ENCODE measurements around the gene LRRC26.

The LRRC26 gene

GRCh38 chr9:137157618-137158415 is 12.0 kb downstream of the LRRC26 start:
- in situ Hi-C loops (cut with MboI; ENCODE audit: low sequenced_read_pairs) = no loop called here

- in situ Hi-C loops (cut with MboI; ENCODE audit: low sequenced_read_pairs) = no loop called here
Measured at GRCh38 chr9:137156567-137157375, 13.1 kb downstream of the LRRC26 start.

GRCh38 chr9:137152844-137153405 is 16.9 kb downstream of the LRRC26 start:
- in situ Hi-C loops (cut with MboI; ENCODE audit: low sequenced_read_pairs) = no loop called here

- in situ Hi-C loops (cut with MboI; ENCODE audit: low sequenced_read_pairs) = no loop called here
Measured at GRCh38 chr9:137150617-137151457, 19.0 kb downstream of the LRRC26 start.

GRCh38 chr9:137149942-137150616 is 19.8 kb downstream of the LRRC26 start:
- in situ Hi-C loops (cut with MboI; ENCODE audit: low sequenced_read_pairs) = no loop called here

- in situ Hi-C loops (cut with MboI; ENCODE audit: low sequenced_read_pairs) = no loop called here
Measured at GRCh38 chr9:137149363-137149762, 20.5 kb downstream of the LRRC26 start.

GRCh38 chr9:137148661-137149060 is 21.2 kb downstream of the LRRC26 start:
- in situ Hi-C loops (cut with MboI; ENCODE audit: low sequenced_read_pairs) = no loop called here

GRCh38 chr9:137148242-137148641 is 21.6 kb downstream of the LRRC26 start:
- in situ Hi-C loops (cut with MboI; ENCODE audit: low sequenced_read_pairs) = no loop called here

GRCh38 chr9:137147793-137148160 is 22.1 kb downstream of the LRRC26 start:
- in situ Hi-C loops (cut with MboI; ENCODE audit: low sequenced_read_pairs) = no loop called here

- in situ Hi-C loops (cut with MboI; ENCODE audit: low sequenced_read_pairs) = no loop called here
Measured at GRCh38 chr9:137147091-137147792, 22.6 kb downstream of the LRRC26 start.

GRCh38 chr9:137146527-137146918 is 23.3 kb downstream of the LRRC26 start:
- in situ Hi-C loops (cut with MboI; ENCODE audit: low sequenced_read_pairs) = no loop called here

- in situ Hi-C loops (cut with MboI; ENCODE audit: low sequenced_read_pairs) = no loop called here
Measured at GRCh38 chr9:137145731-137146526, 23.9 kb downstream of the LRRC26 start.

- in situ Hi-C loops (cut with MboI; ENCODE audit: low sequenced_read_pairs) = no loop called here
Measured at GRCh38 chr9:137143459-137143858, 26.4 kb downstream of the LRRC26 start.

- in situ Hi-C loops (cut with MboI; ENCODE audit: low sequenced_read_pairs) = no loop called here
Measured at GRCh38 chr9:137141976-137142936, 27.6 kb downstream of the LRRC26 start.

- in situ Hi-C loops (cut with MboI; ENCODE audit: low sequenced_read_pairs) = no loop called here
Measured at GRCh38 chr9:137141050-137141810, 28.6 kb downstream of the LRRC26 start.

- in situ Hi-C loops (cut with MboI; ENCODE audit: low sequenced_read_pairs) = no loop called here
Measured at GRCh38 chr9:137140151-137141012, 29.5 kb downstream of the LRRC26 start.
